WTC11 (cell line): ENCODE measurements around the gene HIP1. TPM values are rescaled to one million over a fixed set of nuclear protein-coding genes. Genes with fewer than 3 reads are reported as not detected.
A peak's percentile ranks its signal among the peaks of the same experiment; 100 is the strongest.

ENCODE experiments used
- ATAC-seq: fragments of 200-7000 bp; cut with Tn5 transposase; 2 replicates; pipeline ENCODE4 v1.10.0; 2021; ENCODE audit warnings: mild to moderate bottlenecking, moderate library complexity
- CTCF ChIA-PET: fragments of 300-600 bp; sonication (Branson Sonifier 250); formaldehyde crosslinking; loops from one replicate; lab custom pipeline; 2021; ENCODE audit warnings: antibody characterized with exemption; lab: Charles Lee
- POLR2A ChIA-PET: fragments of 350-600 bp; sonication (Branson Sonifier 250); formaldehyde crosslinking; loops from one replicate; lab custom pipeline; 2021; ENCODE audit warnings: antibody characterized with exemption; lab: Charles Lee
- DNase-seq: peaks from one replicate; pipeline ENCODE4 v3.0.0; 2021; ENCODE audit warnings: low spot score
- H3K27ac Mint-ChIP-seq: 2 replicates; pipeline ENCODE4 v1.8.0; 2021; ENCODE audit warnings: mixed read lengths
- H3K27me3 Mint-ChIP-seq: 2 replicates; pipeline ENCODE4 v1.8.0; 2021; ENCODE audit warnings: low read depth, mild to moderate bottlenecking, moderate library complexity, mixed read lengths
- H3K36me3 Mint-ChIP-seq: 2 replicates; pipeline ENCODE4 v1.8.0; 2021; ENCODE audit warnings: mixed read lengths
- H3K4me1 Mint-ChIP-seq: 2 replicates; pipeline ENCODE4 v1.8.0; 2022; ENCODE audit warnings: mixed read lengths
- H3K4me3 Mint-ChIP-seq: 2 replicates; pipeline ENCODE4 v1.8.0; 2021; ENCODE audit warnings: mild to moderate bottlenecking, moderate library complexity, mixed read lengths
- H3K9me3 Mint-ChIP-seq: 2 replicates; pipeline ENCODE4 v1.8.0; 2021; ENCODE audit warnings: mixed read lengths
- ELF4 ChIP-seq: sonication (generic); formaldehyde crosslinking; IDR thresholded peaks from 2 replicates; pipeline ENCODE4 v1.8.1; 2022; ENCODE audit warnings: low read depth, mild to moderate bottlenecking, moderate library complexity, missing genetic modification reagents
- EMX1 ChIP-seq: fragments of 250-450 bp; sonication (Bioruptor Pico); IDR thresholded peaks from 2 replicates; pipeline ENCODE4 v1.8.0; 2021; ENCODE audit warnings: mild to moderate bottlenecking
- GRHL2 ChIP-seq: fragments of 250-450 bp; sonication (Bioruptor Pico); IDR thresholded peaks from 2 replicates; pipeline ENCODE4 v1.8.0; 2022; ENCODE audit warnings: mild to moderate bottlenecking, moderate library complexity; ENCODE audit not compliant: insufficient replicate concordance, severe bottlenecking
- JUN ChIP-seq: sonication (generic); formaldehyde crosslinking; IDR thresholded peaks from 2 replicates; pipeline ENCODE4 v1.8.0; 2023; ENCODE audit warnings: mild to moderate bottlenecking, missing genetic modification reagents
- NFATC4 ChIP-seq: fragments of 250-450 bp; sonication (Bioruptor Pico); IDR thresholded peaks from 2 replicates; pipeline ENCODE4 v1.9.0; 2021; ENCODE audit warnings: mild to moderate bottlenecking
- NFE2L1 ChIP-seq: sonication (generic); formaldehyde crosslinking; IDR thresholded peaks from 2 replicates; pipeline ENCODE4 v1.8.1; 2023; ENCODE audit warnings: missing genetic modification reagents
- SP1 ChIP-seq: sonication (generic); formaldehyde crosslinking; conservative IDR thresholded peaks from 2 replicates; pipeline ENCODE4 v1.8.1; 2022; ENCODE audit warnings: missing genetic modification reagents
- USF2 ChIP-seq: sonication (generic); formaldehyde crosslinking; IDR thresholded peaks from 2 replicates; pipeline ENCODE4 v1.8.1; 2023; ENCODE audit warnings: mild to moderate bottlenecking, missing genetic modification reagents, moderate library complexity
- ZBTB21 ChIP-seq: sonication (generic); formaldehyde crosslinking; IDR thresholded peaks from 2 replicates; pipeline ENCODE4 v1.8.1; 2023; ENCODE audit warnings: mild to moderate bottlenecking, missing genetic modification reagents, borderline replicate concordance
- ZNF281 ChIP-seq: sonication (generic); formaldehyde crosslinking; IDR thresholded peaks from 2 replicates; pipeline ENCODE4 v1.8.0; 2023; ENCODE audit warnings: mild to moderate bottlenecking, missing genetic modification reagents
- ZNF396 ChIP-seq: fragments of 250-450 bp; sonication (Bioruptor Pico); IDR thresholded peaks from 2 replicates; pipeline ENCODE4 v1.8.0; 2021; ENCODE audit warnings: mild to moderate bottlenecking, moderate library complexity, borderline replicate concordance
- ZNF425 ChIP-seq: fragments of 250-450 bp; sonication (Bioruptor Pico); conservative IDR thresholded peaks from 2 replicates; pipeline ENCODE4 v1.9.0; 2021; ENCODE audit warnings: mild to moderate bottlenecking
- total RNA-seq: library from RNA; stranded (reverse); gene quantifications from 3 replicates; pipeline ENCODE4 v1.2.3, GENCODE V29; 2021
- TF ChIP-seq, protein P1 (sequence below): sonication (generic); formaldehyde crosslinking; conservative IDR thresholded peaks from 2 replicates; pipeline ENCODE4 v1.8.1; 2022; ENCODE audit warnings: mild to moderate bottlenecking, missing genetic modification reagents
- TF ChIP-seq, protein P2 (sequence below): sonication (generic); formaldehyde crosslinking; IDR thresholded peaks from 2 replicates; pipeline ENCODE4 v1.8.1; 2022; ENCODE audit warnings: low read depth, mild to moderate bottlenecking, moderate library complexity, missing genetic modification reagents, borderline replicate concordance
- TF ChIP-seq, protein P3 (sequence below): sonication (generic); formaldehyde crosslinking; IDR thresholded peaks from 2 replicates; pipeline ENCODE4 v1.8.1; 2023; ENCODE audit warnings: mild to moderate bottlenecking, missing genetic modification reagents
- TF ChIP-seq, protein P4 (sequence below): fragments of 250-450 bp; sonication (Bioruptor Pico); IDR thresholded peaks from 2 replicates; pipeline ENCODE4 v1.9.0; 2021; ENCODE audit warnings: mild to moderate bottlenecking, borderline replicate concordance

Gene HIP1
- total RNA-seq, 1 experiment from 2014 or later, result 75.8 TPM

GRCh38 chr7:75646571-75647102, 92.1 kb downstream of the HIP1 start:
- ChIA-PET CTCF (interaction anchor here (0.6 to 1.1 kb wide), 3 partner anchors 34 to 116 kb away, joined by 3 to 5 read pairs (median 3); no protein-coding TSS in a partner anchor), POLR2A (interaction anchor here (0.6 kb wide), 1 partner anchor 119 kb away, joined by 3 read pairs; no protein-coding TSS in a partner anchor)
- no peak overlapping the region for H3K27ac Mint-ChIP-seq
- DNase-seq, result no peak
- TF ChIP-seq, protein P1, sequence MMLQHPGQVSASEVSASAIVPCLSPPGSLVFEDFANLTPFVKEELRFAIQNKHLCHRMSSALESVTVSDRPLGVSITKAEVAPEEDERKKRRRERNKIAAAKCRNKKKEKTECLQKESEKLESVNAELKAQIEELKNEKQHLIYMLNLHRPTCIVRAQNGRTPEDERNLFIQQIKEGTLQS (CRISPR knock-in tag), result no peak
- no peak for TF ChIP-seq SP1 (CRISPR knock-in tag)
- TF ChIP-seq ZBTB21, result no peak
- no peak for TF ChIP-seq NFE2L1 (CRISPR knock-in tag)
- TF ChIP-seq, protein P2, sequence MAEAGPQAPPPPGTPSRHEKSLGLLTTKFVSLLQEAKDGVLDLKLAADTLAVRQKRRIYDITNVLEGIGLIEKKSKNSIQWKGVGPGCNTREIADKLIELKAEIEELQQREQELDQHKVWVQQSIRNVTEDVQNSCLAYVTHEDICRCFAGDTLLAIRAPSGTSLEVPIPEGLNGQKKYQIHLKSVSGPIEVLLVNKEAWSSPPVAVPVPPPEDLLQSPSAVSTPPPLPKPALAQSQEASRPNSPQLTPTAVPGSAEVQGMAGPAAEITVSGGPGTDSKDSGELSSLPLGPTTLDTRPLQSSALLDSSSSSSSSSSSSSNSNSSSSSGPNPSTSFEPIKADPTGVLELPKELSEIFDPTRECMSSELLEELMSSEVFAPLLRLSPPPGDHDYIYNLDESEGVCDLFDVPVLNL (CRISPR knock-in tag), result no peak
- no peak for TF ChIP-seq USF2 (CRISPR knock-in tag)
- no peaks in the 10 kb centered on the region for H3K27me3 Mint-ChIP-seq
- H3K4me3 Mint-ChIP-seq, result no peak overlapping the region
- ATAC-seq, result peak; percentile 43
- no peaks in the 10 kb centered on the region for H3K36me3 Mint-ChIP-seq
- H3K9me3 Mint-ChIP-seq, result peaks cover 11% of the 10 kb centered on the region
- peaks cover 31% of the 10 kb centered on the region for H3K4me1 Mint-ChIP-seq

GRCh38 chr7:75645570-75645969, 93.2 kb downstream of the HIP1 start:
- H3K27ac Mint-ChIP-seq, result no peak overlapping the region
- ATAC-seq (no peak), DNase-seq (no peak)
- ChIA-PET CTCF (interaction anchor here (1.9 kb wide), 1 partner anchor 111 kb away, joined by 7 read pairs; no protein-coding TSS in a partner anchor), POLR2A (no interaction called here)
- no peaks in the 10 kb centered on the region for H3K27me3 Mint-ChIP-seq
- TF ChIP-seq GRHL2 (CRISPR knock-in tag) (no peak), ZNF281 (CRISPR knock-in tag) (no peak), NFATC4 (CRISPR knock-in tag) (no peak), ZNF425 (CRISPR knock-in tag) (no peak), JUN (CRISPR knock-in tag) (no peak), ZNF396 (CRISPR knock-in tag) (no peak), ELF4 (CRISPR knock-in tag) (no peak), EMX1 (no peak)
- TF ChIP-seq, protein P3, sequence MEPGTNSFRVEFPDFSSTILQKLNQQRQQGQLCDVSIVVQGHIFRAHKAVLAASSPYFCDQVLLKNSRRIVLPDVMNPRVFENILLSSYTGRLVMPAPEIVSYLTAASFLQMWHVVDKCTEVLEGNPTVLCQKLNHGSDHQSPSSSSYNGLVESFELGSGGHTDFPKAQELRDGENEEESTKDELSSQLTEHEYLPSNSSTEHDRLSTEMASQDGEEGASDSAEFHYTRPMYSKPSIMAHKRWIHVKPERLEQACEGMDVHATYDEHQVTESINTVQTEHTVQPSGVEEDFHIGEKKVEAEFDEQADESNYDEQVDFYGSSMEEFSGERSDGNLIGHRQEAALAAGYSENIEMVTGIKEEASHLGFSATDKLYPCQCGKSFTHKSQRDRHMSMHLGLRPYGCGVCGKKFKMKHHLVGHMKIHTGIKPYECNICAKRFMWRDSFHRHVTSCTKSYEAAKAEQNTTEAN (CRISPR knock-in tag), result no peak
- TF ChIP-seq, protein P4, sequence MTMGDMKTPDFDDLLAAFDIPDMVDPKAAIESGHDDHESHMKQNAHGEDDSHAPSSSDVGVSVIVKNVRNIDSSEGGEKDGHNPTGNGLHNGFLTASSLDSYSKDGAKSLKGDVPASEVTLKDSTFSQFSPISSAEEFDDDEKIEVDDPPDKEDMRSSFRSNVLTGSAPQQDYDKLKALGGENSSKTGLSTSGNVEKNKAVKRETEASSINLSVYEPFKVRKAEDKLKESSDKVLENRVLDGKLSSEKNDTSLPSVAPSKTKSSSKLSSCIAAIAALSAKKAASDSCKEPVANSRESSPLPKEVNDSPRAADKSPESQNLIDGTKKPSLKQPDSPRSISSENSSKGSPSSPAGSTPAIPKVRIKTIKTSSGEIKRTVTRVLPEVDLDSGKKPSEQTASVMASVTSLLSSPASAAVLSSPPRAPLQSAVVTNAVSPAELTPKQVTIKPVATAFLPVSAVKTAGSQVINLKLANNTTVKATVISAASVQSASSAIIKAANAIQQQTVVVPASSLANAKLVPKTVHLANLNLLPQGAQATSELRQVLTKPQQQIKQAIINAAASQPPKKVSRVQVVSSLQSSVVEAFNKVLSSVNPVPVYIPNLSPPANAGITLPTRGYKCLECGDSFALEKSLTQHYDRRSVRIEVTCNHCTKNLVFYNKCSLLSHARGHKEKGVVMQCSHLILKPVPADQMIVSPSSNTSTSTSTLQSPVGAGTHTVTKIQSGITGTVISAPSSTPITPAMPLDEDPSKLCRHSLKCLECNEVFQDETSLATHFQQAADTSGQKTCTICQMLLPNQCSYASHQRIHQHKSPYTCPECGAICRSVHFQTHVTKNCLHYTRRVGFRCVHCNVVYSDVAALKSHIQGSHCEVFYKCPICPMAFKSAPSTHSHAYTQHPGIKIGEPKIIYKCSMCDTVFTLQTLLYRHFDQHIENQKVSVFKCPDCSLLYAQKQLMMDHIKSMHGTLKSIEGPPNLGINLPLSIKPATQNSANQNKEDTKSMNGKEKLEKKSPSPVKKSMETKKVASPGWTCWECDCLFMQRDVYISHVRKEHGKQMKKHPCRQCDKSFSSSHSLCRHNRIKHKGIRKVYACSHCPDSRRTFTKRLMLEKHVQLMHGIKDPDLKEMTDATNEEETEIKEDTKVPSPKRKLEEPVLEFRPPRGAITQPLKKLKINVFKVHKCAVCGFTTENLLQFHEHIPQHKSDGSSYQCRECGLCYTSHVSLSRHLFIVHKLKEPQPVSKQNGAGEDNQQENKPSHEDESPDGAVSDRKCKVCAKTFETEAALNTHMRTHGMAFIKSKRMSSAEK (CRISPR knock-in tag), result no peak
- no peak overlapping the region for H3K4me3 Mint-ChIP-seq
- no peaks in the 10 kb centered on the region for H3K36me3 Mint-ChIP-seq
- H3K4me1 Mint-ChIP-seq, result peaks cover 29% of the 10 kb centered on the region
- peaks cover 11% of the 10 kb centered on the region for H3K9me3 Mint-ChIP-seq
